ENCODE measurements around the gene ZNF675.
"Not testable (repeated sequence)": the region's sequence is repeated elsewhere in the genome, so short reads cannot be mapped to it uniquely, and the experiment has no call there.

ZNF675 gene

DNA sequence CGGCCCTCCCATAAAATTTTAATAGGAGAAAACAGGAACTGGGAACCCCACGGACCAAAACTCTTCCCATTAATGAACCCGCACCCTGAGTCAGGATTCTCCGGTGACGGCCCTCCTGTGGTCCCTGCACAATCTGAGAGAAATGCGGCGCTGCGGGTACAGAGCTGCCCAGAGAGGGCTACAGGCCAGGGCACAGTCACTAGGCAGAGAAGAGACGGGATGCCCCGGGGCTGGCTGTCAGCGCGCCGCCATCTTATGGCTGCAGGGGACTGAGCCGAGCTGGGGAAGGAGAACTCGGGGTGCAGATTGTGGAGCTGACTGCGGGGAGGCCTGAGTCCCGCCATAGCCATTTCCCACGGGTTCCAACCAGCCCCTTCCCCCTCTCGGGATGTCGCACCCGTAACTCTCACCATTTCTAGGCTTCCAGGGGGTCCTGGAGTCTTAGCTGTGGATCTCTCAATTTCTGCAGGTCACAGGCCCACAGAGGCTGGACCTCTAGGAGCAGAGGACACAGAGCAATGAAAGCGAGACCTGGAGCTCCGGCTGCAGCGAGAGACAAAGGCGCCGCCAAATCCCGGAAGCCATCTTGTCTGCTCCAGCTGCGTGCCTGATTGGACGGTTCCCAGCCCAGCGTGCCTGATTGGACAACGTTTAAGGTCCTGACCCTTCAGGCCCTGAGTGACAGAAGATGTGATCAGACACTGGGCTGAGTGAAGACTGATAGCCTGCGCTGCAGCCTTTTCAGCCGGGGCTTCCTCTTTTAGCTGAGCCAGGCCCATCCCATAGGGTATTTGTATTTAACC, at the start of gene ZNF675:
Gene ZNF675 (minus strand): TSS at position 592 of the 803 bp plus-strand sequence. CDS start 179 bp downstream, at position 413.
- peak; percentile 93 for DNase-seq

DNA sequence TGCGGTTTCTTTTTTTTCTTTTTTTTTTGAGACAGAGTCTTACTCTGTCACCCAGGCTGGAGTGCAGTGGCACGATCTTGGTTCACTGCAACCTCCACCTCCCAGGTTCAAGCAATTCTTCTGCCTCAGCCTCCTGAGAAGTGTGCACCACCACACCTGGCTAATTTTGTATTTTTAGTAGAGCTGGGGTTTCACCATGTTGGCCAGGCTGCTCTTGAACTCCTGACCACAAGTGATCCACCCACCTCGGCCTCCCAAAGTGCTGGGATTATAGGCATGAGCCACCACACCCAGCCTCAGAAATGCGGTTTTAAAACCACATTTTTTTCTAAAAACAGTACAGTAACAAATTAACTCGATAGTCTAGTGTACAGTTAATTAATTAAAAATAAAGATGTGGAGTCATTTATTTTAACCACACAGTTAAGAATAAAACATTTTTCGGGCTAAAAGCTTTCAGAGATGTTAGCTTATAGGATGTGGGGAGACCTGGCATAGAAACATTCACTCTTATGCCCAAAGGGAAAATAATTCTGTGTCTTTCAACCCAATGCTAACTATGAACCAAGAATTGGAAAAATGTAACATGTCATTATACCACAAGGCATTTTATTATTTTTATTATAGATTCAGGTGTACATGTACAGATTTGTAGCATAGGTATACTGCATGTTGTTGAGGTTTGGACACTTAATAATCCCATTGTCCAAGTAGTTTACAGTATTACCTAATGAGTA, 43.9 kb upstream of the ZNF675 start:
- not testable (repeated sequence) for DNase-seq

DNA sequence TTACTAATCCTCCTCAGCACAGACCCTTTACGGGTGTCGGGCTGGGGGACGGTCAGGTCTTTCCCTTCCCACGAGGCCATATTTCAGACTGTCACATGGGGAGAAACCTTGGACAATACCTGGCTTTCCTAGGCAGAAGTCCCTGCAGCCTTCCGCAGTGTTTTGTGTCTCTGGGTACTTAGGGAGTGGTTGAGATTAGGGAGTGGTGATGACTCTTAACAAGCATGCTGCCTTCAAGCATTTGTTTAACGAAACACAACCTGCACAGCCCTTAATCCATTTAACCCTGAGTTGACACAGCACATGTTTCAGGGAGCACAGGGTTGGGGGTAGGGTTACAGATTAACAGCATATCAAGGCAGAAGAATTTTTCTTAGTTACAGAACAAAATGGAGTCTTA, 37.1 kb upstream of the ZNF675 start:
- not testable (repeated sequence) for DNase-seq

DNA sequence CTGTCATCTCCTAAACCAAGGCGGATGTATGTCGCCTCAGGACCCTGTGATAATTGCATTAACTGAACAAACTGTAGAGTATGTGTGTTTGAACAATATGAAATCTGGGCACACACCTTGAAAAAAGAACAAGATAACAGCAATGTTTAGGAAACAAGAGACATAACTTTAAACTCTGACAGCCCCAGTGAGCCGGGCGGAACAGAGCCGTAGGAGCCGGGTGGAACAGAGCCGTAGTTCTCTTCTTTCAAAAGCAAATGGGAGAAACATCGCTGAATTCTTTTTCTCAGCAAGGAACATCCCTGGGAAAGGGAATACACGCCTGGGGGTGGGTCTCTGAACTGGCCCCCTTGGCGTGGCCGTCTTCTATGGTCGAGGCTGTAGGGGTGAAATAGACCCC, 31.8 kb upstream of the ZNF675 start:
- no peak for DNase-seq

DNA sequence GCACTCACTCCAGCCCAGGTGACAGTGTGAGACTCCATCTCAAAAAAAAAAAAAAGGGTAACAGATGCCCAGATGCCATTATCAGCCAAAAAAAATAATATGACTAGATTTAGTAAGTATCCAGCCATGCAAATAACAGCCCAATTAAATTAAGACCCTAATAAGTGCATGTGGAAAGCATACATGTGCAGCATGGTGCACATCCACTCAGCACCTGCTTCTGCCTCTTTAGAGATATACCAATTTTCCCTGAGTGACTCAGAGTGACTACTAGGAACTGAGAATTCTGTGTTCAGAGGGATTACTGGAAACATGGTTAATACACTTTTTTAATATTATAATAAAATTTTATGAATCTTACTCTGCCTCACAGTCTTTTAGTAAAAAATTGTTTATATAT, 29.8 kb upstream of the ZNF675 start:
- DNase-seq = no peak

DNA sequence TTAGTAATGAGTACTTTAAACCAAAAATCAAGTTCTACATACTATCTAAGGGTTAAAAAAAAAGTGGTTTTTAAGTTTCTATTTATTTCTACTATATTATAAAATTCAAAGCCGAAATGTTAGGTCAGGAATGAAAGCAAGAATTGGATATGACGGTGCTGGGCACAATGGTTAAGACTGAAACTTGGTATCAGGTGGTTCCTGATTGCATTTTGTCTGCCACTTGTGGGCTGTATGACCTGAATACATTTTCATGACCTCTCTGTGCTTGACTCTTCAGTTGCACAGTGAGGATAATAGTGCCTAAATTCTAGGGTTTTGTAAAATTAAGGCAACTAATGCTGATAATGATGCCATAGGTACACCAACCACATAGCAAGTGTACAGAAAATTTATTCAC, 22.3 kb upstream of the ZNF675 start:
- no peak for DNase-seq

DNA sequence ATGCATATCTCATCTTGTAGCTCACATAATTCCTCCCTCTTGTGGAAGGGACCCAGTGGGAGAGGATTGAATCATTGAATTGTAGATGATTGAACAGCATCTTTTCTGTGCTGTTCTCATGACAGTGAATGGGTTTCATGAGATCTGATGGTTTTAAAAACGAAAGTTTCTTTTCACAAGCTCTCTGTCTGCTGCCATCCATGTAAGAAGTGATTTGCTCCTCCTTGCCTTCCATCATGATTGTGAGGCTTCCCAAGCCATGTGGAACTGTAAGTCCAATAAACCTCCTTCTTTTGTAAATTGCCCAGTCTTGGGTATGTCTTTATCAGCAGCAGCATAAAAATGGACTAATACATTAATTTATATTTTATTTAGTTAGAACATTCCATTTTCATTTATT, 19.6 kb upstream of the ZNF675 start:
- DNase-seq = no peak

DNA sequence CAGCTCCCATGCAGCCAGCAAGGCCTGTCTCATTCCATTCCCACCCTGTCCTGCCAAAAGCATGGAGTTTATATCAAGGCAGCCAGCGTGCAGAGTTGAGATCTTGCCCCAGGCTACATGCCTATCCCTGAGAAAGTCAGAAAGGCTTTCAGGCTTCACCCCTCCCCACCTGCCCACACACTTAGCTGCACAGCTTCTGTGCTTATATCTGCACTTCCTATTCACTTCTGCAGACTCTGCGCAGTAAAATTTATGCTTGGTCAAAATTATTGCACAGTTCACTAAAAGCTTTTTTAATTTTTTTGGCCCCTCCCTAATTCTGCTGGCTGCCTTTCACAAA, 12.5 kb upstream of the ZNF675 start:
- DNase-seq = no peak

DNA sequence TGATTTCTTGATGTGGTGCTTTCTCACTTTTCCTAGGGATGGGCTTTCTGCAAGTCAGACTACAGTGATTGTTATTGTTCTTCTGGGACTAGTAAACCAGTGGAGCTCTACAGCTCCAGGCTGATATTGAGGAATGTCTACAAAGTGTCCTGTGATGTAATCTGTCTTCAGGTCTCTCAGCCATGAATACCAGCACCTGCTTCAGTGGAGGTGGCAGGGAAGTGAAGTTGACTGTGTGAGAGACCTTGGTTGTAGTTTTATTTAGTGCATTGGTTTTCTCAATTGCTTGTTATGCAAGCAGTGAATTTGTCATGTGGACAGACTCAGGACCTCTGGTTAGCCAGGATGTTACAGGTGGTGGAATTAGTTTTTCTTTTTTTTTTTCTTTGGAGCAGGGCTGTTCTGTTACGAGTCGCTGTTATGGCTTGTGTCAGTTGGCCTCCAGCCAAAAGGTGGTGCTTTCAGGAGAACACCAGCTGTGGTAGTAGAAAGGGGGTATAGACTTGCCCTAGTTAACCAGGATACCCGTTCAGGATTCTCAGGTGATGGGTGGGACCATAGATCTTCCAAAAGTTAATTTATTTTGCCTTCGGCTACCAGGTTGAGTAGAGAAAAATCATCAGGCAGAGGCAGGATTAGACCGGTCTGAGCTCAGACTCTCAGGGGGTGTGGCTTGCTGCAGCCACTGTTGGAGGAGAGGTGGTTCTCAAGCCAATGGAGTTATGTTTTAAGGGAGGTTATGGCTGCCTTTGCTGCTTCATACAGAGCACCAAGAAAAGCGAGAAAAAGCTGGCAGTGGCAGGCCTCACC, 11.9 kb upstream of the ZNF675 start:
- no peak for DNase-seq

DNA sequence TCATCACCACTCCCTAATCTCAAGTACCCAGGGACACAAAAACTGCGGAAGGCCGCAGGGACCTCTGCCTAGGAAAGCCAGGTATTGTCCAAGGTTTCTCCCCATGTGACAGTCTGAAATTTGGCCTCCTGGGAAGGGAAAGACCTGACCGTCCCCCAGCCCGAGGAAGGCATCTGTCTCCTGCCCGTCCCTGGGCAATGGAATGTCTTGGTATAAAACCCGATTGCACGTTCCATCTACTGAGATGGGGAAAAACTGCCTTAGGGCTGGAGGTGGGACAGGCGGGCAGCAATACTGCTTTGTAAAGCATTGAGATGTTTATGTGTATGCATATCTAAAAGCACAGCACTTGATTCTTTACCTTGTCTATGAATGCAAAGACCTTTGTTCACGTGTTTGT, 5.9 kb upstream of the ZNF675 start:
- DNase-seq = not testable (repeated sequence)

DNA sequence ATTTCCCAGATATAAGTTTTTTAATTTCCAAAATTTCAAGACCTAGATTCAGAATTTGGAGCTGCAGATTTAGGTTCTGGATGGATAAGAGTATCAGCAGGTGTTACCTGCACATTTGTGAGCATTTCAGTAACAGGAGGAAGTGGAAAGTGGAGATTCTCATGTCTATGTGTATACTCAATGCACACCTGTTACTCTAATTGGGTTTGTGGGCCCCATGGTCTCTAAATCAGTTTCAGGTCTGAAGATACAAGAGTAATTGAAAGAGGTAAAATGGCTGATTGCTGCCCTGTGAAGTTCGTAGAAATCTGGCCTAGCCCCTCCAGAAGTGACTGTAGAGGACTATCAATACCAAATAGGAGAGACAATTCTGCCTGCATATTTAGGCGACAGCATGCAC, 13.9 kb downstream of the ZNF675 start:
- no peak for DNase-seq

DNA sequence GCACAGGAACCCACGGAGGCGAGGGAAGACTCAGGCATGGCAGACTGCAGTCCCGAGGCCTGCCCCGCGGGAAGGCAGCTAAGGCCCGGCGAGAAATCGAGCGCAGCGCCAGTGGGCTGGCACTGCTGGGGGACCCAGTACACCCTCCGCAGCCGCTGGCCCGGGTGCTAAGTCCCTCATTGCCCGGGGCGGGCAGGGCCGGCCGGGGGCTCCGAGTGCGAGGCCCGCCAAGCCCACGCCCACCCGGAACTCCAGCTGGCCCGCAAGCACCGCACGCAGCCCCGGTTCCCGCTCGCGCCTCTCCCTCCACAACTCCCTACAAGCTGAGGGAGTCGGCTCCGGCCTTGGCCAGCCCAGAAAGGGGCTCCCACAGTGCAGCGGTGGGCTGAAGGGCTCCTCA, 18.4 kb downstream of the ZNF675 start:
- not testable (repeated sequence) for DNase-seq

DNA sequence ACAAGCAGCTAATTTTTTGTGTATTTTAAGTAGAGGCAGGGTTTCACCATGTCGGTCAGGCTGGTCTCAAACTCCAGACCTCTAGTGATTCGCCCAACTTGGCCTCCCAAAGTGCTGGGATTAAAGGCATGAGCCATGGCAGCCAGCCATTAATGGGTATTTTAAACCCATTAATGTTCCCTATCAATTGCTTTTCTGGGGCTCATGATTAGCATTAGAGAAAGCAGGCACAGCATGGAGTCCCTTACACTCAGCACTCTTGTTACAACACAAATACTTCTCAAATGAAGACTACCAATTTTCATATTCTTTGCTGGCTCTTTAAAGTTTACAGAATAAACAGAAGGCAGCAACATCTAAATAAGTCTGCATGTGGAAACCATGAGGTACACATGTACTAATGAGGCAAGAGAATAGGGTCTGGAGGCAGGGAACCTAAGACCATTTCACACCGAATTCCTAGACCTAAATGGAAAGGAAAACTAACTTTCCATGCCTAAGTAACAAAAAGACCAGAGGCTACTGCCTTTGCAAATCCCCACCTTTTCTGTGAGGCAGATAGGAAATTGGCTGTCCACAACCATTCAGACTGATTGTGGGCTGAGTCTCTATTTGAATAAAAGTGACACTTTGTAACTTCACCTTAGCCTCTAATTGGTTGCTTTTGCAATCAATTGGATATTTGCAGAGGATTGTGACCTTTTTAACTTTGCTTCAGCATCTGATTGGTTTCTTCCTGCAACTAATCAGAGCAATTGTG, 21.2 kb downstream of the ZNF675 start:
- no peak for DNase-seq

DNA sequence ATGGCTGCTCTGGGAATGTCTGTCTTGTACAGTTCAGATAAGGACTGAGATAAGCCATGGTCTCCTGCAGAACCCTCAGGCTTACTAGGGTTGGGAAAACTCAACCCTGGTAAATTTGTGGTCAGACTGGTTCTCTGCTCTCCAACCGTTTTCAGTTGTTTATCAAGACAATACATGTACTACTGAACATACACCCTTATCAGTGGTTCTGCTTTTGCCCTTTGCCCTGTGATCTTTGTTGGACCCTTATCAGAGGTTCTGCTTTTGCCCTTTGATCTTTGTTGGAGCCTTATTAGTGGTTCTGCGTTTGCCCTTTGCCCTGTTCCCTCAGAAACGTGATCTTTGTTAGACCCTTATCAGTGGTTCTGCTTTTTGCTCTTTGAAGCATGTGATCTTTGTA, 37.2 kb downstream of the ZNF675 start:
- not testable (repeated sequence) for DNase-seq

Measured in activated CD4-positive, alpha-beta T cell treated with anti-CD3 and anti-CD28 coated beads, Interleukin-2, amount 50 U/mL, for 16 hours (primary cell).